Measurements from ENCODE around the gene NCKAP5L. TPM values are rescaled to one million over a fixed set of nuclear protein-coding genes. Genes with fewer than 3 reads are reported as not detected.
A peak's percentile ranks its signal among the peaks of the same experiment; 100 is the strongest.

Gene NCKAP5L
- total and polyA plus RNA-seq, 2 donors from 2014 or later: 7.2 to 20.6 TPM

DNA sequence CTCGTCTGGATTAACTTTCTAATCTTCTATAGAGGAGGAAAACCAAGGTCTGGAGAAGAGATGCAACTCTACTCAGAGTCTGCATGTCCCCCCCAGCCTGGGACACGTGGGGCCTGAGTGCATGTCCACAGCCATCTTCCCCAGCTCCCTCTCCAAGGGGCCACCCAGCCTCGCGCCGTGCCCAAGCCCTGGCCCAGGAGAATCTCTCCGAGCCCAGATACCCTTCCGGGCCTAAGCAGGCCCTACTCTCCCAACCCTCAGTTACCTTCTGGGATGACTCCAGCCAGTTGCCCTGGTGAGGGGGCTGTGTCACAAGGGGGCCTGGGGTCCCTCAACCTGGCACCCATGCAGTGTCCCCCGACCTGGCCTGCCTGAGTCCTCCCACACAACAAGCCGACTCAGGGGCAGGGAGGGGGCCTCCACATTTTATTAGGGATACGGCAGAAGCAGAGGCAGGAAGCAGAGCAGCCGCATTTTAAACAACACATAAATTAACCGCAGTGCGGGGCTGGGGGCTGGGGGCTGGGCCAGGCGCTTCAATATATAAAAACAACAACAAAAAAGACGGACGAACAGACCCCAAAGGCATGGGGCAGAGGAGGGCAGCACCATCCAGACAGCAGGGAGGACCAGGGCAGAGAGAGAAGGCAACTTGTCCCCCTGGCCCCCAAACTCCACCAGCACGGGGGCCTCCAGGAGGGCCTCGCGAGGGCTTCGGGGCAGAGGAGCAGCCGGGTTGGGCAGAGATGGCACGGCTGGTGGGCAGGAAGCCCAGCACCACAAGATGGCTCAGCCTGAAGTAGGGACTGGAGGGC lies 37.3 kb downstream of the NCKAP5L start:
- peaks cover 0 to 3% (median 0%) of the 10 kb centered on the region in 3 donors for H3K36me3 ChIP-seq (ENCODE audit: control insufficient read depth in 2 of 3, insufficient read depth in 3 of 3, low read length in 3 of 3)
- peak in 3 of 5 donors; percentile 19 to 52 (median 29) for DNase-seq
- intact Hi-C loops (cut with DNase I): no loop called here
- no peaks in the 10 kb centered on the region for H3K27me3 ChIP-seq (ENCODE audit: control insufficient read depth, insufficient read depth, low read length)
- no peak overlapping the region for H3K27ac ChIP-seq (ENCODE audit: low read depth in 2 of 2, low read length in 2 of 2)
- H3K4me1 ChIP-seq (ENCODE audit: control insufficient read depth in 2 of 3, insufficient read depth in 2 of 3, low read depth in 1 of 3, low read length in 3 of 3): no peaks in the 10 kb centered on the region
- no peaks in the 10 kb centered on the region for H3K9me3 ChIP-seq (ENCODE audit: control insufficient read depth in 2 of 3, insufficient read depth in 1 of 3, low read length in 3 of 3)
- H3K9ac ChIP-seq (ENCODE audit: low read length in 3 of 3): no peak overlapping the region
- no peak overlapping the region for H3K4me3 ChIP-seq (ENCODE audit: low read length in 3 of 3)
- TF ChIP-seq, protein P1, sequence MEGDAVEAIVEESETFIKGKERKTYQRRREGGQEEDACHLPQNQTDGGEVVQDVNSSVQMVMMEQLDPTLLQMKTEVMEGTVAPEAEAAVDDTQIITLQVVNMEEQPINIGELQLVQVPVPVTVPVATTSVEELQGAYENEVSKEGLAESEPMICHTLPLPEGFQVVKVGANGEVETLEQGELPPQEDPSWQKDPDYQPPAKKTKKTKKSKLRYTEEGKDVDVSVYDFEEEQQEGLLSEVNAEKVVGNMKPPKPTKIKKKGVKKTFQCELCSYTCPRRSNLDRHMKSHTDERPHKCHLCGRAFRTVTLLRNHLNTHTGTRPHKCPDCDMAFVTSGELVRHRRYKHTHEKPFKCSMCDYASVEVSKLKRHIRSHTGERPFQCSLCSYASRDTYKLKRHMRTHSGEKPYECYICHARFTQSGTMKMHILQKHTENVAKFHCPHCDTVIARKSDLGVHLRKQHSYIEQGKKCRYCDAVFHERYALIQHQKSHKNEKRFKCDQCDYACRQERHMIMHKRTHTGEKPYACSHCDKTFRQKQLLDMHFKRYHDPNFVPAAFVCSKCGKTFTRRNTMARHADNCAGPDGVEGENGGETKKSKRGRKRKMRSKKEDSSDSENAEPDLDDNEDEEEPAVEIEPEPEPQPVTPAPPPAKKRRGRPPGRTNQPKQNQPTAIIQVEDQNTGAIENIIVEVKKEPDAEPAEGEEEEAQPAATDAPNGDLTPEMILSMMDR (IDR thresholded peaks at IDR 0.05; ENCODE audit: borderline replicate concordance, extremely low read depth, insufficient read depth): no peak
- no peak for FAIRE-seq

DNA sequence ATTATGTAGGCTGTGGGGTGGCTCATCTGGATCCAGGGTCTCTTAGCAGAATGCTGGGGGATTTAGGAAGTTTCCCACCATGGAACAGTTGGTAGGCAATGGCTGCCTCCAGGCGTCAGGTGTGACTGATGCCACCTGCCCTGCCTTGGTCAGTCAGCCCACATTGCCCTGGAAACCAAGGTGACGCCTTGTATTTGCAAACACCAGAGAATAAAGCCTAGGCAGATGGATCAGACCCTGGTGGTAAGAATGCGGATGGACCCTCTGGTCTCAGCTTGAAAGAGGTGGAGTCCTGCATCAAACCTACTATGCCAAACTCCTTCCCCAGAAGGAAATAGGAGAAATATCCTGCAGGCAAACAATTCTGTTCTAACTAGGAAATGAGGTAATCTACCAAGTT lies 38.2 kb downstream of the NCKAP5L start:
- intact Hi-C loops (cut with DNase I): no loop called here
- Histone ChIP-seq H3K27me3 (ENCODE audit: control insufficient read depth, insufficient read depth, low read length) (no peaks in the 10 kb centered on the region), H3K36me3 (ENCODE audit: control insufficient read depth in 2 of 3, insufficient read depth in 3 of 3, low read length in 3 of 3) (peaks cover 0 to 3% (median 0%) of the 10 kb centered on the region in 3 donors), H3K27ac (ENCODE audit: low read depth in 2 of 2, low read length in 2 of 2) (no peak overlapping the region), H3K9ac (ENCODE audit: low read length in 3 of 3) (no peak overlapping the region), H3K4me3 (ENCODE audit: low read length in 3 of 3) (no peak overlapping the region), H3K4me1 (ENCODE audit: control insufficient read depth in 2 of 3, insufficient read depth in 2 of 3, low read depth in 1 of 3, low read length in 3 of 3) (no peaks in the 10 kb centered on the region), H3K9me3 (ENCODE audit: control insufficient read depth in 2 of 3, insufficient read depth in 1 of 3, low read length in 3 of 3) (no peaks in the 10 kb centered on the region)
- DNase-seq: peak in 3 of 5 donors; percentile 68 to 74 (median 69)
- FAIRE-seq: no peak
- TF ChIP-seq, protein P1 (IDR thresholded peaks at IDR 0.05; ENCODE audit: borderline replicate concordance, extremely low read depth, insufficient read depth): no peak

DNA sequence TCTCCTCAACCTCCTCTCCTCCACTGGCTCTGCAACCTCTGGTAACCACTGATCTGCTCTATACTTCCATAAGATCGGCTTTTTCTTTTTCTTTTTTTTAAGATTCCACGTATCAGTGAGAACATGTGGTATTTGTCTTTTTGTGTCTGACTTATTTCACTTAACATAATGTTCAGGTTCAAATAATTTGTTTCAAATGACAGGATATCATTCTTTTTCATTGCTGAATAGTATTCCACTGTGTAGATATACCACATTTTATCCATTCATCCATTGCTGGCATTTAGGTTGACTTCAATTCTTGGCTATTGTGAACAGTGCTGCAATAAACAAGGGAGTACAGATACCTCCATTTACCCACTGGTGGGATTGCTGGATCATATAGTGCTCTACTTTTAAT lies 40.5 kb downstream of the NCKAP5L start:
- intact Hi-C loops (cut with DNase I): no loop called here
- Histone ChIP-seq H3K27ac (ENCODE audit: low read depth in 2 of 2, low read length in 2 of 2) (no peak overlapping the region), H3K36me3 (ENCODE audit: control insufficient read depth in 2 of 3, insufficient read depth in 3 of 3, low read length in 3 of 3) (no peaks in the 10 kb centered on the region), H3K9me3 (ENCODE audit: control insufficient read depth in 2 of 3, insufficient read depth in 1 of 3, low read length in 3 of 3) (no peaks in the 10 kb centered on the region), H3K4me1 (ENCODE audit: control insufficient read depth in 2 of 3, insufficient read depth in 2 of 3, low read depth in 1 of 3, low read length in 3 of 3) (no peaks in the 10 kb centered on the region), H3K4me3 (ENCODE audit: low read length in 3 of 3) (no peak overlapping the region), H3K27me3 (ENCODE audit: control insufficient read depth, insufficient read depth, low read length) (no peaks in the 10 kb centered on the region), H3K9ac (ENCODE audit: low read length in 3 of 3) (no peak overlapping the region)
- FAIRE-seq (no peak), DNase-seq (no peak)
- TF ChIP-seq, protein P1 (IDR thresholded peaks at IDR 0.05; ENCODE audit: borderline replicate concordance, extremely low read depth, insufficient read depth): no peak
